ENCODE data around the gene SEC14L1.

Gene SEC14L1

DNA sequence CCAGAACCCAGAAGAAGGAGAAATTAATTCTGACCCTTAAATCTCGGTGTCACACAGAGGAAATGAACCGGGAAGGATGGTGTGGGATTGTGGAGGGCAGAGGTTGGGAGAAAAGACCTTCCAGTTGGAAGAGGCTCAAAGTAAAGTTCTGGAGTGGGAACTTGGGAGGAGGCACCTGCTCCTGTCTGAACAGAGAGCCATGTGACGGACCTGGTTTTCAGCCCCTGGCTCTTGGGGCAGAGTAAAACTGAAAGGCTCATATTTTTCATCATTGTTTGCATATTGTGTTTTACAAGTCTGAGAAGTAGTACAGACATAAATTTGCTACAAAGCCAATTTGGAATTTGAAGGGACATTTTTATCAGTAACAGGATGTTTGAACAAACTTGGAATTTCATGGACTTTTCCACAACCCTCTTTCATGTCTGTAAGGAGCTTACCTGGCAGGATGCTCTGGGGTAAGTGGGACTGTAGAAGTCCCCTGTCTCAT lies 24.4 kb upstream of the SEC14L1 start:
- DNase-seq: no peak

GRCh38 chr17:77117415-77117814 lies 23.4 kb upstream of the SEC14L1 start:
- no peak for DNase-seq

DNA sequence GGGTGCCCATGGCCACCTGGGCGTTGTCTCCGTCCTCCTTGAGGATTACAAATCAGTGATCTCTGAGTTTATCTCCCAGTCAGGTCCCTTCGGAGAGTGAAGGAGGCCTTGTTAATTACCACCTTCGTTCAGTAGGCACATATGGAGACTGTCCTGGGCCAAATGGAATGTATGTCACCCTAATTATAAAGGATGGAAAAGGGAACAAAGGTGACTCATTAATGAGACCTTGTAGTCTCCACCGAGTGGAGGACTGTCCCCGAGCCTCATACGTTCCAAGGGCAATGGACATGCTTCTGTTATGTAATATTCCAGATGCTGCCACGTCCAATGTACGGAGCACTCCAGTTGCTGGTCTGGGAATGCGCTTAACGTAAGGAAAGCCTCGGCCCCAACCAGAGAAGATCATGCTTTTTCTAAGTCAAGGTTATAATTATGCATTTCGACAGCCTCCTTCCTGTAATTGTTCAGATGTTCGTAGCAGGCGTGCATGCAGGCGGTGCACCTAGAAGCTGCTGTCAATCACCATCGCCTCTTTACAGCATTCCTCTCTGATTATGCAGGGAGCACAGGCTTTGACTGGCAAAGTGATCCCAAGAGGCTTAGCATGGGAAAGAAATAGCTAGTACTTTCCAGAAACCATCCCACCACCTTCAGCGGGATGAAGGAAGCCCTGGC lies 22.4 kb upstream of the SEC14L1 start:
- no peak for DNase-seq

- DNase-seq: no peak
Observed at GRCh38 chr17:77119668-77120301, 21.0 kb upstream of the SEC14L1 start.

- DNase-seq: no peak
Observed at GRCh38 chr17:77120868-77121267, 19.9 kb upstream of the SEC14L1 start.

DNA sequence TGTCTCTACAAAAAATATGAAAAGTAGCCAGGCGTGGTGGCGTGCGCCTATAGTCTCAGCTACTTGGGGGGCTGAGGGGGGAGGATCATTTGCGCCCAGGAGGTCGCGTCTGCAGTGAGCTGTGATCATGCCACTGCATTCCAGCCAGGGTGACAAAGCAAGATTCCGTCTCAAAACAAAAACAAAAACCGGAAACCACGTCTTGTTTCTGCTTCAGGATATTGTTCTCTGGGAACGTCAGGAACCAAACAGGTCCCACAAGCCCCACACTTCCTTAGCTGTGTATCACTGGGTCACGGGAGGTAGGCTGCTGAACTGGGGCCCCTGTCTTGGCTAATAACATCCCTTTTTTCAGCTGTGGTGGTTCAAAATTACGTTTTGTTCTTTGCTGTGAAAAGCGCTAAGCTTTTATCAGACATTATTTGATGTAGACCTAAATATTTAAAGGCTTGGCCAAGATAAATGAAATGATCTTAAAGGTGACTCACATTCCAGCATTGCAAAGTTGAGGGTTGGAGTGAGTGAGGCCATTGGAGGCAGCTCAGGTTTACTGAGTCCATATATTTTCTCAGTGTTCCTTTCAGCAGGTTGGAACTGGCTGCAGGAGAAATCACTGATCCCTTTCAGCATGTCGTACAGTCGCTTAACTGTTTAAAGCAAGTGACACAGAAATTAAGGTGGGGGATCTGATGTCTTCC lies 16.4 kb upstream of the SEC14L1 start:
- peak; percentile 19 for DNase-seq

DNA sequence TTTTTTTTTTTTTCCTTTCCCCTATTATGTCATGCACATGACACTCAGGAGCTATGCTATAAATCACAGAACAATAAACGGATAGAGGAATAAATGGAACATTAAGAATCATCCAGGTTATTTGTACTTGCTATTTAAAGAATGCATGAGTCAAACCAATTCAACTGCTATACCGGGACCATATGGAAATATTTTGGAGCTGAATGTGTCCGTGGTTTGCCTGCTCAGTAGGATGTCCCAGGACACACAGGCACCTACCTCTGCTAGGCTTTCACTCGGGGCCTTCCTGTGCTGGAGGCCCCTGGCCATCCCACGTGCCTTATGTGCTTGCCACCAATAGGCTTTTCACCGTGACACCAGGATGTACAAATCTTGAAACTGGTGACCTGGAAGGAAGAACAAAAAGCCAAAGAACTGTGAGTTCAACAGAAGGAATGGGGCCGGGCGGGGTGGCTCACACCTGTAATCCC lies 15.3 kb upstream of the SEC14L1 start:
- DNase-seq: no peak

- DNase-seq: no peak
Observed at GRCh38 chr17:77126519-77126918, 14.2 kb upstream of the SEC14L1 start.

GRCh38 chr17:77127735-77128361 lies 12.9 kb upstream of the SEC14L1 start:
- DNase-seq: peak; percentile 85

- no peak for DNase-seq
Observed at GRCh38 chr17:77128896-77129567, 11.7 kb upstream of the SEC14L1 start.

- DNase-seq: no peak
Observed at GRCh38 chr17:77129568-77130301, 11.0 kb upstream of the SEC14L1 start.

DNA sequence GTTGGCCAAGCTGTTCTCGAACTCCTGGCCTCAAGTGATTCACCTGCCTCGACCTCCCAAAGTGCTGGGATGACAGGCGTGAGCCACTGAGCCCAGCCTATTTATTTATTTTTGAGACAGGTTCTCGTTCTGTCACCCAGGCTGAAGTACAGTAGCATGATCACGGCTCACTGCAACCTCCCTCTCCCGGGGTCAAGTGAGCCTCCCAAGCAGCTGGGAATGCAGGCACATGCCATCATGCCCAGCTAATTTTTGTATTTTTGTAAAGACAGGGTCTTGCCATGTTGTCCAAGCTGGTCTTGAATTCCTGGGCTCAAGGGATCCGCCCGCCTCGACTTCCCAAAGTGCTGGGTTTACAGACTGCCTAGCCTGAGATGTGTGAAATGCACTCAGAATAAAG lies 10.2 kb upstream of the SEC14L1 start:
- DNase-seq: no peak

DNA sequence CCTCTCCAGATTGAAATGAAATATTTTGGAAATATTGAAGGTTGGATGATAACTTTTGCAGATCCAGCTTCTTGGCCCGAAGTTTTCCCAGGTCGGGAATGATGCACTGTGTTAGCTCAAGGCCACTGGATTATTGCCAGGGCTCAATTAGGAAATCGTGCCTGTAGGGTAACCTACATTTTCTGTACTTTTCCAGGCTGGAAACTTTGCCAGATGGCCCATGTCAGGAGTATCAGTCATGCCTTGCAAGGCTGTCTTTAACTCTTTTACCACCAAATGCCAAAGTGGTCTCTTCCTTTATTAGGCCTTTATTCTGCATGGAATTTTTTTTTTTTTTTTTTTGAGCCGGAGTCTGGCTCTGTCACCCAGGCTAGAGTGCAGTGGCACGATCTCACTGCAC lies 8.9 kb upstream of the SEC14L1 start:
- no peak for DNase-seq

GRCh38 chr17:77132411-77133086 lies 8.2 kb upstream of the SEC14L1 start:
- no peak for DNase-seq

DNA sequence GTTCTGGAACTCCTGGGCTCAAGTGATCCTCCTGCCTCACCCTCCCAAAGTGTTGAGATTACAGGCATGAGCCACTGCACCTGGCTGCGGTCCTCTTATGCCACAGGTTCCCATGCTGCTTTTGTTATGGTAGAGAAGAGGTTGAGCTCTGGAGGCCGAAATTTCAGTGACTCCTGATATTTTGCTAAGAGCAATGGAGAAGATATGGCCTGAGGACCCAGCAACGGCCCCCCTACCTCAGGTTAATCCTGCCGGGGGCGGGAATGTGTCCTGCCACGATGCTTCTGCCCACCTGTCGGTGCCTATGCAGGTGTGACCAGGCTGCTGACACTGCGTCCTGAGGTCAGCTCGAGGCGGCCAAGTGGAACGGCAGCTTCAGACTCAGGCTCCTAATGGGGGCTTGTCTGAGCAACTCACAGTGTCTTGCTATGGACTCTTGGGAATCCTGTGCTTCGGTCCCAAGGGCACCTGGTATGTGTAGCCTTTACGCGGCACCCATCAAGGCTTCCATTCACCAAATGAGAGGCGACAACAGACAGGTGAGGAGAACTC lies 7.6 kb upstream of the SEC14L1 start:
- DNase-seq: no peak

GRCh38 chr17:77136420-77136767 lies 4.4 kb upstream of the SEC14L1 start:
- DNase-seq: no peak

- no peak for DNase-seq
Observed at GRCh38 chr17:77137111-77137510, 3.7 kb upstream of the SEC14L1 start.

DNA sequence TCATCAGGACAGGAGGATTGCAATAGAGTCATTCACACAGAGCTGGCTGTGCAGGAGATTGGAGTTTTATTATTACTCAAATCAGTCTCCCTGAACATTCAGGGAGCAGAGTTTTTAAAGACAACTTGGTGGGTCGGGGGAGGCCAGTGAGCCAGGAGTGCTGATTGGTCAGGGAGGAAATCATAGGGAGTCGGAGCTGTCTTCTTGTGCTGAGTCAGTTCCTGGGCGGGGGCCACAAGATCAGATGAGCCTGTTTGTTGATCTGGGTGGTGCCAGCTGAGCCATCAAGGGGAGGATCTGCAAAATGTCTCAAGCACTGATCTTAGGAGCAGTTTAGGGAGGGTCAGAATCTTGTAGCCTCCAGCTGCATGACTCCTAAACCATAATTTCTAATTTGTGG lies 2.9 kb upstream of the SEC14L1 start:
- DNase-seq: peak; percentile 48

GRCh38 chr17:77140166-77140877 lies 447 bp upstream of the SEC14L1 start:
- peak; percentile 99 for DNase-seq

DNA sequence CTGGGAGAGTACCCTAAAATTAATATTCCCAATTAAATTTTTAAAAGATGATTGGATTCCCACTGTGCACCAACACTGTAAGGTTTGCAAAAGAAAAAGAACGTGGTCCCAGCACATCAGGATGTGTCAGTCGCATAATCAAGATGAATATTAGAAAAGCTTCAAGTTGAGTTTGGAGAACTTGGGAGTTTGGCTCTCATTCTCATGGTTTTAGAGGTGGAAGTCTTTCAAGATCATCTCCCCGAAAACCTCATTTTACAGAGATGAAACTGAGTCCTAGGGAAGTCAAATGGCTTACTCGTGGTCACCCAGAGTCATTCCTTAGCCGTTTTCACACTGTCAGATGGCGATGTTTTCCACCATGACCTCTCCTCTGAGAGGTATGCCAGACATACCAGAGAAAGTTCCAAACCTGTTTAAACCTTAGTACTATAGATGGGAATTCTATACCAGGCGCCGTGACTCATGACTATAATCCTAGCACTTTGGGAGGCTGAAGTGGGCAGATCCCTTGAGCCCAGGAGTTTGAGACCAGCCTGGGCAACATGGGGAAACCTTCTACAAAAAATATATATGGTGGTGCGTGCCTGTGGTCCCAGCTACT lies 1.2 kb downstream of the SEC14L1 start:
- DNase-seq: no peak

All from CD4-positive, alpha-beta T cell treated with Interleukin-15 for 1 hour (primary cell).